IMR-90 (cell line): Measurements from ENCODE around the gene INHBE.
A peak's percentile ranks its signal among the peaks of the same experiment; 100 is the strongest.

Experiments used
- CEBPB ChIP-seq: IDR thresholded peaks from 2 replicates; pipeline ENCODE4 v1.6.1; 2012; ENCODE audit warnings: low read depth, low read length, improper control_type of control experiment
- CTCF ChIP-seq: conservative IDR thresholded peaks from 2 replicates; pipeline ENCODE4 v1.5.1; 2012; ENCODE audit warnings: mild to moderate bottlenecking, low read depth, low read length, improper control_type of control experiment
- POLR2A ChIP-seq: IDR thresholded peaks from 2 replicates; pipeline ENCODE4 v1.6.1; 2012; ENCODE audit warnings: mild to moderate bottlenecking, low read depth, low read length
- RAD21 ChIP-seq: IDR thresholded peaks from 2 replicates; pipeline ENCODE4 v1.6.1; 2012; ENCODE audit warnings: low read length, improper control_type of control experiment

DNA sequence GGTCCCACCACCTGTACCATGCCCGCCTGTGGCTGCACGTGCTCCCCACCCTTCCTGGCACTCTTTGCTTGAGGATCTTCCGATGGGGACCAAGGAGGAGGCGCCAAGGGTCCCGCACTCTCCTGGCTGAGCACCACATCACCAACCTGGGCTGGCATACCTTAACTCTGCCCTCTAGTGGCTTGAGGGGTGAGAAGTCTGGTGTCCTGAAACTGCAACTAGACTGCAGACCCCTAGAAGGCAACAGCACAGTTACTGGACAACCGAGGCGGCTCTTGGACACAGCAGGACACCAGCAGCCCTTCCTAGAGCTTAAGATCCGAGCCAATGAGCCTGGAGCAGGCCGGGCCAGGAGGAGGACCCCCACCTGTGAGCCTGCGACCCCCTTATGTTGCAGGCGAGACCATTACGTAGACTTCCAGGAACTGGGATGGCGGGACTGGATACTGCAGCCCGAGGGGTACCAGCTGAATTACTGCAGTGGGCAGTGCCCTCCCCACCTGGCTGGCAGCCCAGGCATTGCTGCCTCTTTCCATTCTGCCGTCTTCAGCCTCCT lies 1.1 kb downstream of the INHBE start:
- TF ChIP-seq POLR2A: no peak
- peak; percentile 50 for TF ChIP-seq CTCF
- peak; percentile 35 for TF ChIP-seq RAD21
- TF ChIP-seq CEBPB: no peak
